Adrenal gland (tissue), 12 donors: ENCODE results near the gene DMRT1. TPM values are rescaled to one million over a fixed set of nuclear protein-coding genes. Genes with fewer than 3 reads are reported as not detected.

Experiments used
- DNase-seq, 7 donors: peaks; one replicate each; pipeline ENCODE4 v3.0.0-alpha.2; 2019 to 2020
- H3K27ac ChIP-seq, 5 donors: fragments of 200-600 bp; sonication (generic) in 4 of 5; 1 replicate in 3 of 5; 2 replicates in 2 of 5; pipeline versions ENCODE4 v1.5.1 to v1.8.0; 2016 to 2020; ENCODE audit warnings: mild to moderate bottlenecking in 1 of 5
- H3K27me3 ChIP-seq: fragments of 200-600 bp; 2 replicates; pipeline ENCODE4 v1.8.0; 2021
- H3K36me3 ChIP-seq, 2 donors: fragments of 200-600 bp; replicated peaks in 1 of 2; 1 replicate in 1 of 2; 2 replicates in 1 of 2; pipeline versions ENCODE4 v1.5.1 to v1.8.0; 2018 to 2022
- H3K4me1 ChIP-seq, 2 donors: fragments of 200-600 bp; replicated peaks in 1 of 2; 1 replicate in 1 of 2; 2 replicates in 1 of 2; pipeline versions ENCODE4 v1.5.1 to v1.8.0; 2018 to 2021
- H3K4me3 ChIP-seq, 4 donors: fragments of 200-600 bp; sonication (generic) in 3 of 4; one replicate each; pipeline ENCODE4 v1.5.1; 2016 to 2018
- H3K9me3 ChIP-seq, 3 donors: fragments of 200-600 bp; sonication (generic) in 1 of 3; replicated peaks in 1 of 3; 1 replicate in 2 of 3; 2 replicates in 1 of 3; pipeline versions ENCODE4 v1.5.1 to v1.8.0; 2016 to 2021
- CTCF ChIP-seq, 6 experiments: fragments of 450-650 bp in 4 of 6; fragments of 200-600 bp in 2 of 6; sonication (generic) in 1 of 6; IDR thresholded peaks; 1 replicate in 5 of 6; 2 replicates in 1 of 6; pipeline versions ENCODE4 v1.5.1 to v1.8.0; 2016 to 2021; ENCODE audit warnings: antibody characterized with exemption in 6 of 6, mild to moderate bottlenecking in 2 of 6, moderate library complexity in 1 of 6
- POLR2A ChIP-seq, 2 donors: fragments of 450-650 bp; IDR thresholded peaks; one replicate each; pipeline ENCODE4 v1.6.1; 2017; ENCODE audit warnings: antibody characterized with exemption in 2 of 2, mild to moderate bottlenecking in 2 of 2, moderate library complexity in 1 of 2
- WGBS, 4 donors: extraction: QIAGEN DNeasy Blood & Tissue Kit in 2 of 4; methylation state at CpG; one replicate each; pipeline versions ENCODE4 v1.1.5 to v1.1.7; 2013 to 2017; 5-methylcytosine and 5-hydroxymethylcytosine counted together
- intact Hi-C, 2 donors: fragments of 100-400 bp; cut with DNase I; formaldehyde crosslinking; loops; one replicate each; pipeline versions ENCODE4 v1.14.1 to v1.15.0; 2022 to 2023
- polyA plus RNA-seq, 3 donors: library from polyadenylated mRNA; stranded (reverse); fragments of 200-250 nt in 2 of 3; fragments of 350-450 nt in 1 of 3; fragmentation: Illumina TruSeq in 1 of 3; extraction: RNeasy Lipid Tissue Mini Kit (QIAGEN cat#74804) in 1 of 3; gene quantifications; one replicate each; pipeline ENCODE4 v1.2.3, GENCODE V29; 2013 to 2014
- total RNA-seq, 9 donors: library from RNA; depleted of rRNA in 4 of 9; stranded (reverse); fragments of >200 nt in 4 of 9; fragments of 120-200 nt in 1 of 9; fragmentation: NEBNext Ultra II Directional in 1 of 9; extraction: Animal tissue kit (Norgen Biotek cat#: 25700) in 1 of 9; gene quantifications; one replicate each; pipeline versions ENCODE4 v1.1.0 to v1.2.4, GENCODE V29; 2013 to 2023
- donor health status: healthy with polysubstance abuse.
- donor health status: Bipolar disorder and iron deficiency.
- donor health status: DM: yes; HTN: yes; CAD: no.
- donor health status: DM: no; HTN: no; CAD: no.
- donor health status: DM: no; HTN: no; CAD: no.
- donor health status: DM: yes; HTN: yes; CAD: no.

Gene DMRT1
- total and polyA plus RNA-seq, 12 donors: 9.2 TPM; not detected in 11

- intact Hi-C loops: no loop called here
Observed at GRCh38 chr9:883011-883410, 41.5 kb downstream of the DMRT1 start.

GRCh38 chr9:886886-887285 lies 45.4 kb downstream of the DMRT1 start:
- H3K4me1 ChIP-seq: no peaks in the 10 kb centered on the region
- H3K27ac ChIP-seq: no peak overlapping the region
- no peaks in the 10 kb centered on the region for H3K27me3 ChIP-seq
- WGBS, 4 donors: 79 to 86% (median 82%) methylated on average over 6 of the region's 6 CpGs
- H3K4me3 ChIP-seq: no peak overlapping the region
- DNase-seq: no peak
- H3K9me3 ChIP-seq: no peaks in the 10 kb centered on the region
- H3K36me3 ChIP-seq: no peaks in the 10 kb centered on the region
- TF ChIP-seq CTCF (IDR thresholded peaks at IDR 0.05): no peak
- no peak for TF ChIP-seq POLR2A (IDR thresholded peaks at IDR 0.05)
- intact Hi-C loops: no loop called here

More at GRCh38 chr9:883011-883410, 41.5 kb downstream of the DMRT1 start:
- TF ChIP-seq CTCF (IDR thresholded peaks at IDR 0.05) (no peak), POLR2A (IDR thresholded peaks at IDR 0.05) (no peak)
- Histone ChIP-seq H3K4me1 (no peaks in the 10 kb centered on the region), H3K27me3 (no peaks in the 10 kb centered on the region), H3K4me3 (no peak overlapping the region), H3K36me3 (no peaks in the 10 kb centered on the region), H3K27ac (no peak overlapping the region), H3K9me3 (no peaks in the 10 kb centered on the region)
- 61 to 83% (median 75%) methylated on average over 8 of the region's 8 CpGs for WGBS, 4 donors
- no peak for DNase-seq

GRCh38 chr9:892123-892522 lies 50.6 kb downstream of the DMRT1 start:
- WGBS, 4 donors: 74 to 83% (median 80%) methylated on average over 5 of the region's 5 CpGs

GRCh38 chr9:893115-893514 lies 51.6 kb downstream of the DMRT1 start:
- no peak overlapping the region for H3K27ac ChIP-seq
- 62 to 81% (median 76%) methylated on average over 5 of the region's 5 CpGs for WGBS, 4 donors
- no peaks in the 10 kb centered on the region for H3K36me3 ChIP-seq
- intact Hi-C loops: loop anchor here (2.0 to 5.0 kb wide), 2 partner anchors 114 to 116 kb away; no protein-coding TSS in a partner anchor
- no peaks in the 10 kb centered on the region for H3K27me3 ChIP-seq
- no peak overlapping the region for H3K4me3 ChIP-seq
- H3K9me3 ChIP-seq: no peaks in the 10 kb centered on the region
- no peaks in the 10 kb centered on the region for H3K4me1 ChIP-seq
- no peak for DNase-seq
- TF ChIP-seq POLR2A (IDR thresholded peaks at IDR 0.05) (no peak), CTCF (IDR thresholded peaks at IDR 0.05) (no peak)

More at GRCh38 chr9:892123-892522, 50.6 kb downstream of the DMRT1 start:
- TF ChIP-seq CTCF (IDR thresholded peaks at IDR 0.05): no peak
- no peak for TF ChIP-seq POLR2A (IDR thresholded peaks at IDR 0.05)
- no peaks in the 10 kb centered on the region for H3K9me3 ChIP-seq
- no peaks in the 10 kb centered on the region for H3K27me3 ChIP-seq
- no peaks in the 10 kb centered on the region for H3K4me1 ChIP-seq
- no peak overlapping the region for H3K4me3 ChIP-seq
- DNase-seq: no peak
- H3K27ac ChIP-seq: no peak overlapping the region
- H3K36me3 ChIP-seq: no peaks in the 10 kb centered on the region
- intact Hi-C loops: loop anchor here (2.0 to 5.0 kb wide), 2 partner anchors 115 to 117 kb away; no protein-coding TSS in a partner anchor
